ENCODE measurements around the gene SHBG.

The SHBG gene

DNA sequence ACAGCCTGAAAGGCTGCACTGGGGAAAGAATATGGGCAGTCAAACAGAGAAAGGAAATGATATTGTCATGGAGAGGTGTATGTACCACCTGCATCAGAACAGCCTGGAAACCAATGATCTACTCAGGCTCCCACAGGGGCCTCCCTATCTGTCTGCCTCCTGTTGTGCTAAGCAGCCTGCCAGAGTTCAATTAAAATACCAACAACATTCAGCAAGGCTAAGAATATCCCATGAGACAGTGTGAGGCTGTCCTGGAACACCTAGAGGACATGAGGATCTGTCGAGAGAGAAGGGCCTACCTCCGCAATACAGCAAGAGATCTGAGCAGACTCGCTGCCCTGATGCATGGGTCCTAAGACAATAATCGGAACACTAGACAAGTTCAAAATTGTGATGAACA, 23.7 kb upstream of the SHBG start:
- no peak for DNase-seq (ENCODE audit: low read depth in 1 of 2, low spot score in 1 of 2)
- Histone ChIP-seq H3K4me3 (replicated peaks; ENCODE audit: insufficient read depth, low read length) (no peak overlapping the region), H3K27ac (replicated peaks) (no peak overlapping the region), H3K27me3 (ENCODE audit: insufficient read depth, poor library complexity, severe bottlenecking) (no peaks in the 10 kb centered on the region)
- TF ChIP-seq, protein P1, sequence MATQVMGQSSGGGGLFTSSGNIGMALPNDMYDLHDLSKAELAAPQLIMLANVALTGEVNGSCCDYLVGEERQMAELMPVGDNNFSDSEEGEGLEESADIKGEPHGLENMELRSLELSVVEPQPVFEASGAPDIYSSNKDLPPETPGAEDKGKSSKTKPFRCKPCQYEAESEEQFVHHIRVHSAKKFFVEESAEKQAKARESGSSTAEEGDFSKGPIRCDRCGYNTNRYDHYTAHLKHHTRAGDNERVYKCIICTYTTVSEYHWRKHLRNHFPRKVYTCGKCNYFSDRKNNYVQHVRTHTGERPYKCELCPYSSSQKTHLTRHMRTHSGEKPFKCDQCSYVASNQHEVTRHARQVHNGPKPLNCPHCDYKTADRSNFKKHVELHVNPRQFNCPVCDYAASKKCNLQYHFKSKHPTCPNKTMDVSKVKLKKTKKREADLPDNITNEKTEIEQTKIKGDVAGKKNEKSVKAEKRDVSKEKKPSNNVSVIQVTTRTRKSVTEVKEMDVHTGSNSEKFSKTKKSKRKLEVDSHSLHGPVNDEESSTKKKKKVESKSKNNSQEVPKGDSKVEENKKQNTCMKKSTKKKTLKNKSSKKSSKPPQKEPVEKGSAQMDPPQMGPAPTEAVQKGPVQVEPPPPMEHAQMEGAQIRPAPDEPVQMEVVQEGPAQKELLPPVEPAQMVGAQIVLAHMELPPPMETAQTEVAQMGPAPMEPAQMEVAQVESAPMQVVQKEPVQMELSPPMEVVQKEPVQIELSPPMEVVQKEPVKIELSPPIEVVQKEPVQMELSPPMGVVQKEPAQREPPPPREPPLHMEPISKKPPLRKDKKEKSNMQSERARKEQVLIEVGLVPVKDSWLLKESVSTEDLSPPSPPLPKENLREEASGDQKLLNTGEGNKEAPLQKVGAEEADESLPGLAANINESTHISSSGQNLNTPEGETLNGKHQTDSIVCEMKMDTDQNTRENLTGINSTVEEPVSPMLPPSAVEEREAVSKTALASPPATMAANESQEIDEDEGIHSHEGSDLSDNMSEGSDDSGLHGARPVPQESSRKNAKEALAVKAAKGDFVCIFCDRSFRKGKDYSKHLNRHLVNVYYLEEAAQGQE (IDR thresholded peaks at IDR 0.05; ENCODE audit: insufficient replicate concordance, low read depth): no peak
- TF ChIP-seq, protein P2, sequence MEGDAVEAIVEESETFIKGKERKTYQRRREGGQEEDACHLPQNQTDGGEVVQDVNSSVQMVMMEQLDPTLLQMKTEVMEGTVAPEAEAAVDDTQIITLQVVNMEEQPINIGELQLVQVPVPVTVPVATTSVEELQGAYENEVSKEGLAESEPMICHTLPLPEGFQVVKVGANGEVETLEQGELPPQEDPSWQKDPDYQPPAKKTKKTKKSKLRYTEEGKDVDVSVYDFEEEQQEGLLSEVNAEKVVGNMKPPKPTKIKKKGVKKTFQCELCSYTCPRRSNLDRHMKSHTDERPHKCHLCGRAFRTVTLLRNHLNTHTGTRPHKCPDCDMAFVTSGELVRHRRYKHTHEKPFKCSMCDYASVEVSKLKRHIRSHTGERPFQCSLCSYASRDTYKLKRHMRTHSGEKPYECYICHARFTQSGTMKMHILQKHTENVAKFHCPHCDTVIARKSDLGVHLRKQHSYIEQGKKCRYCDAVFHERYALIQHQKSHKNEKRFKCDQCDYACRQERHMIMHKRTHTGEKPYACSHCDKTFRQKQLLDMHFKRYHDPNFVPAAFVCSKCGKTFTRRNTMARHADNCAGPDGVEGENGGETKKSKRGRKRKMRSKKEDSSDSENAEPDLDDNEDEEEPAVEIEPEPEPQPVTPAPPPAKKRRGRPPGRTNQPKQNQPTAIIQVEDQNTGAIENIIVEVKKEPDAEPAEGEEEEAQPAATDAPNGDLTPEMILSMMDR (IDR thresholded peaks at IDR 0.05; ENCODE audit: insufficient read depth, low read length): no peak
- TF ChIP-seq POLR2AphosphoS5 (IDR thresholded peaks at IDR 0.05; ENCODE audit: low read depth) (no peak), GABPA (IDR thresholded peaks at IDR 0.05; ENCODE audit: low read depth) (no peak), SPI1 (IDR thresholded peaks at IDR 0.05; ENCODE audit: borderline replicate concordance, low read depth) (no peak)

DNA sequence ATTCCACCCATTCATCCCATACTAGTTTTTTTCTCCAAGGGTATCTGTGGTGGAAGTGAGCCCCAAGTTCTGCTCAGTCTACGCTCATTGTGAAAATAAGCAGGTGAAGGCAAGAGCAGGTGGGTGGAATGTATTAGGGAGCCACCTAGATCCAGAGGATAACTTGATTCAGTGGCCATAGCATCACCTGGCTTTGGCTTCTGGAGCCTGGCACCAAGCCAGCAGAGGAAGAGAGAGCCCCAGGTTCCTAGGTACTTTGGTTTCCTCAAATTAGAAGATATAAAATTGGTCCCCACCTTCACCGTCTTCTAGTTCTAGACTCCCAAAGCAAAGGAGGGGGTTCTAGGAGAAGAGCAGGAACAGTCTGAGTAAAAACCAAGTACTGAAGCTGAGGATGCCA, 19.3 kb upstream of the SHBG start:
- H3K4me3 ChIP-seq (replicated peaks; ENCODE audit: insufficient read depth, low read length): no peak overlapping the region
- no peak overlapping the region for H3K27ac ChIP-seq (replicated peaks)
- no peak for DNase-seq (ENCODE audit: low read depth in 1 of 2, low spot score in 1 of 2)
- TF ChIP-seq, protein P2 (IDR thresholded peaks at IDR 0.05; ENCODE audit: insufficient read depth, low read length): no peak
- TF ChIP-seq, protein P1 (IDR thresholded peaks at IDR 0.05; ENCODE audit: insufficient replicate concordance, low read depth): no peak
- TF ChIP-seq SPI1 (IDR thresholded peaks at IDR 0.05; ENCODE audit: borderline replicate concordance, low read depth) (no peak), GABPA (IDR thresholded peaks at IDR 0.05; ENCODE audit: low read depth) (no peak), POLR2AphosphoS5 (IDR thresholded peaks at IDR 0.05; ENCODE audit: low read depth) (no peak)
- no peaks in the 10 kb centered on the region for H3K27me3 ChIP-seq (ENCODE audit: insufficient read depth, poor library complexity, severe bottlenecking)

DNA sequence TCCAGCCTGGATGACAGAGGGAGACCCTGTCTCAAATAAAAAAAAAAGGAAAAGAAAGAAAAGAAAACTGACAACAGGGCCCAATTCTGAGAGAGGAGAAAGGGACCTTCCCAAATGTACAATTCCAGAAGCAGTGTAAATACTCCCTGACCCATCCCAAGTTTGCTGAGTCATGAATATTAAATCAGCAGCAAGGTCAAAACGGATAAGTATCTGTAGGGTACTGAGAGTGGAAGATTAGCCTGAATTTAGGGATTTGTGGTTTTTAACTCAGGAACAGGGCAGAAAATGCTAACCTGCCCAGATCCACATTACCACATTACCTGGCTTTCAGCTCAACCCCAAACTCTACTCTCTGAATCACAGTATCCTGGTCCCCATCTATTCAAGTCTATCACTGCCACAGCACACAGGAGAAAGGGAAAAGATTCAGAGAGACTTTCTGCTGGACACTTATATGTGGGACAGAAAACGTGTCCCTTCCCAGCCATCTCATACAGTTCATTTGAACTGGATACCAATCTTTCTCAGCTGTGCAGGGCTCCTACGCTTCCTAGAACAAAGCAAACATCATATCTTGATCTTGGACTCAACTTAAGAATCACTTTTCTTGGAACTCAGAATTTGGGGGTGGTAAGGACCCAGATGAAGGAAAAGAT, 18.2 kb upstream of the SHBG start:
- Histone ChIP-seq H3K27me3 (ENCODE audit: insufficient read depth, poor library complexity, severe bottlenecking) (no peaks in the 10 kb centered on the region), H3K27ac (replicated peaks) (no peak overlapping the region), H3K4me3 (replicated peaks; ENCODE audit: insufficient read depth, low read length) (no peak overlapping the region)
- no peak for TF ChIP-seq GABPA (IDR thresholded peaks at IDR 0.05; ENCODE audit: low read depth)
- TF ChIP-seq, protein P1 (IDR thresholded peaks at IDR 0.05; ENCODE audit: insufficient replicate concordance, low read depth): no peak
- DNase-seq (ENCODE audit: low read depth in 1 of 2, low spot score in 1 of 2): no peak
